Activated CD4-positive, alpha-beta T cell treated with anti-CD3 and anti-CD28 coated beads for 36 hours (primary cell): Measurements from ENCODE around the gene GALNT10. TPM values are rescaled to one million over a fixed set of nuclear protein-coding genes. Genes with fewer than 3 reads are reported as not detected.
A peak's percentile ranks its signal among the peaks of the same experiment; 100 is the strongest.

Experiments
- ATAC-seq: fragments of 200-7000 bp; cut with Tn5 transposase; one replicate; pipeline ENCODE4 v1.10.0; 2021; ENCODE audit warnings: mild to moderate bottlenecking, moderate library complexity
- CTCF ChIA-PET: fragments of 350-600 bp; sonication (Branson Sonifier 250); formaldehyde crosslinking; loops from one replicate; lab custom pipeline; 2021; ENCODE audit warnings: antibody characterized with exemption; lab: Charles Lee
- POLR2A ChIA-PET: fragments of 350-600 bp; sonication (Branson Sonifier 250); formaldehyde crosslinking; loops from one replicate; lab custom pipeline; 2021; ENCODE audit warnings: antibody characterized with exemption, inconsistent platforms; lab: Charles Lee
- DNase-seq: peaks from one replicate; pipeline ENCODE4 v3.0.0-alpha.2; 2020
- H3K27ac Mint-ChIP-seq: one replicate; pipeline ENCODE4 v1.8.0; 2021; ENCODE audit warnings: mixed read lengths
- H3K27me3 Mint-ChIP-seq: one replicate; pipeline ENCODE4 v1.8.0; 2021; ENCODE audit warnings: mixed read lengths
- H3K36me3 Mint-ChIP-seq: one replicate; pipeline ENCODE4 v1.8.0; 2021; ENCODE audit warnings: low read depth, mixed read lengths
- H3K4me1 Mint-ChIP-seq: one replicate; pipeline ENCODE4 v1.8.0; 2021; ENCODE audit warnings: mixed read lengths
- H3K4me3 Mint-ChIP-seq: one replicate; pipeline ENCODE4 v1.8.0; 2021; ENCODE audit warnings: mild to moderate bottlenecking, moderate library complexity, mixed read lengths
- H3K9me3 Mint-ChIP-seq: one replicate; pipeline ENCODE4 v1.8.0; 2021; ENCODE audit warnings: low read depth, mixed read lengths
- intact Hi-C, 2 experiments: fragments of 100-400 bp; cut with DNase I in 1 of 2; cut with micrococcal nuclease in 1 of 2; formaldehyde crosslinking; loops; one replicate each; pipeline versions ENCODE4 v1.14.2 to v1.15.1; 2022 to 2024; cut with DNase I, micrococcal nuclease
- total RNA-seq, 2 experiments: library from RNA; stranded (reverse); gene quantifications; one replicate each; pipeline ENCODE4 v1.2.3, GENCODE V29; 2021

GALNT10 gene
- total RNA-seq, 2 experiments from 2014 or later, result 29.9 to 49.1 TPM

DNA sequence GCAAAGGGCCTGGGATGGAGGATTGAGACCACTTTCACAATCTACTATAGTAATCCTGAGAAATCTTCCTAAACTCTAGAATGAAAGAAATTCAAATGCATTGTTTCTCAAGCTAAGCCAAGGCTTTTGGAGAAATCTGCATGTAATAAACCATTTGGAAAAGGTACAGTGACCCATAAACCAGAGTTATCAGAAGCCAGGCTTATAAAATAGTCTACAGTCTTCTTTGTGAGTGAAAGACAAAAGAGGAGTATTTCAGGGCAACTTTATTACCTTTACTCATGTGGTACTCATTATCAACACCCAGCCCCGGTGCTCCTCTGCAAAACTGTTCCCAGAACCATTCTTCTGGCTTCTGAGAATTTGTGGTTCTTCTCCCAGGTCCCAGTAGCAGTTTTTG lies 87.0 kb downstream of the GALNT10 start:
- POLR2A ChIA-PET, result no interaction called here
- Mint-ChIP-seq H3K27me3 (no peaks in the 10 kb centered on the region), H3K4me1 (peaks cover 38% of the 10 kb centered on the region), H3K36me3 (peaks cover 12% of the 10 kb centered on the region), H3K9me3 (no peaks in the 10 kb centered on the region), H3K4me3 (no peak overlapping the region), H3K27ac (no peak overlapping the region)
- ATAC-seq (no peak), DNase-seq (no peak)
- intact Hi-C loops, result no loop called here
- CTCF ChIA-PET, result interaction anchor here (0.7 kb wide), 1 partner anchor 583 kb away, joined by 3 read pairs; no protein-coding TSS in a partner anchor

DNA sequence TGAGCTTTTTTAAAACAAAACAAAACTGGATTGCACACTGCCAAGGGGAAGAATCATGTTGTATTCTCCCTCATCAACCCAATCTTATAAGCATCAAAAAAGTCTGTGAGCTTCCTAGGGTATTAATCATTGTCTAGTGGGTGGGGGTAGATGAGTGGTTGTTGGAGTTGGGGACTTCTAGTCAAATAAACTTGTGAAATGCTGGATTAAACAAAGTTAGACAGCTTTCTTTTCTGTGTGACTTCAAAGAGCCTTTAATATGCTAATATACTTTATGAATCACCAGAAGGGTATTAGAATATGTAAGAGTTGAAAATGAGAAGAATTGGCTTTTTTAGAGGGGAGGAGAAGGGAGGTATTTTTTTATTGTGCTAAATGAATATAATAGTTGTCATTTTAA lies 87.7 kb downstream of the GALNT10 start:
- no peaks in the 10 kb centered on the region for H3K9me3 Mint-ChIP-seq
- no peak for DNase-seq
- H3K27me3 Mint-ChIP-seq, result no peaks in the 10 kb centered on the region
- H3K4me3 Mint-ChIP-seq, result no peak overlapping the region
- intact Hi-C loops, result no loop called here
- CTCF ChIA-PET, result interaction anchor here (0.7 kb wide), 1 partner anchor 582 kb away, joined by 3 read pairs; no protein-coding TSS in a partner anchor
- ATAC-seq, result no peak
- H3K27ac Mint-ChIP-seq, result peak overlapping the region; percentile 3
- POLR2A ChIA-PET, result no interaction called here
- peaks cover 12% of the 10 kb centered on the region for H3K36me3 Mint-ChIP-seq
- peaks cover 31% of the 10 kb centered on the region for H3K4me1 Mint-ChIP-seq

DNA sequence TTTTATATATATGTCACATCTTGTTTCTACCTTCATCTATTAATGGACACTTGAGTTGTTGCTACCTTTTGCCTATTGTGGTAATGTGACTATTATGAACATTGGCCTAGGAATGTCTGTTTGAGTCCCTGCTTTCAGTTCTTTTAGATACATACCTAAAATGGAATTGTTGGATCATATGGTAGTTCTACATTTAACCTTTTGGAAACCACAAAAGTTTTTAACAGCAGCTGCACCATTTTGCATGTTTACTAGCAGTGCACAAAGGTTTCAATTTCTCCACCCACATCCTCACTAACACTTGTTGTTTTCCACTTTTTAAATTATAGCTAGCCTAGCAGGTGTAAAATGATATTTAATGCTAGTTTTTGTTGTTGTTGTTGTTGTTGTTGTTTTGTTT lies 88.4 kb downstream of the GALNT10 start:
- no peaks in the 10 kb centered on the region for H3K9me3 Mint-ChIP-seq
- peaks cover 12% of the 10 kb centered on the region for H3K36me3 Mint-ChIP-seq
- ChIA-PET CTCF (no interaction called here), POLR2A (no interaction called here)
- DNase-seq, result no peak
- no peaks in the 10 kb centered on the region for H3K27me3 Mint-ChIP-seq
- H3K4me3 Mint-ChIP-seq, result no peak overlapping the region
- peaks cover 28% of the 10 kb centered on the region for H3K4me1 Mint-ChIP-seq
- no peak for ATAC-seq
- H3K27ac Mint-ChIP-seq, result no peak overlapping the region
- intact Hi-C loops, result no loop called here

DNA sequence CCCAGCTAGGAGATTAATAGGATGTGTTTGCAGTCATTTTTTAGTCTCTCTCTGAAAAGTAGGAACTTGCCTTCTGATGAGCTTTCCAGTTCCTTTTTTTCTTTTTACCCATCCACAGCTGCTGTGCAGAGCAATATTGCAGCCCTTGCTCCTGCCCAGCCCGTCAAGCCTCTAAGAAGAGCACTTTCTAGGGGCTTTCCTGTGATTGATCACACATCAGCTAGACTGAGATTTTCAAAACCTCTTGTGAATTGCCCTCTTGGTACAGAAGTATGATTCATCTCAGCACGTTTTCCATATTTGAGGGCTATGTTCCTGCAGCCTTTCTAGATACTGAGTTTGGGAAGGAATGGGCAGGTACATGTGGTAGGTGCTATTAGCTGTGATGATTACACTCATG lies 93.9 kb downstream of the GALNT10 start:
- DNase-seq (no peak), ATAC-seq (peak; percentile 36)
- intact Hi-C loops, result no loop called here
- no peak overlapping the region for H3K27ac Mint-ChIP-seq
- no peaks in the 10 kb centered on the region for H3K27me3 Mint-ChIP-seq
- POLR2A ChIA-PET, result no interaction called here
- H3K9me3 Mint-ChIP-seq, result no peaks in the 10 kb centered on the region
- peaks cover 6% of the 10 kb centered on the region for H3K36me3 Mint-ChIP-seq
- peaks cover 13% of the 10 kb centered on the region for H3K4me1 Mint-ChIP-seq
- CTCF ChIA-PET, result no interaction called here
- H3K4me3 Mint-ChIP-seq, result no peak overlapping the region

DNA sequence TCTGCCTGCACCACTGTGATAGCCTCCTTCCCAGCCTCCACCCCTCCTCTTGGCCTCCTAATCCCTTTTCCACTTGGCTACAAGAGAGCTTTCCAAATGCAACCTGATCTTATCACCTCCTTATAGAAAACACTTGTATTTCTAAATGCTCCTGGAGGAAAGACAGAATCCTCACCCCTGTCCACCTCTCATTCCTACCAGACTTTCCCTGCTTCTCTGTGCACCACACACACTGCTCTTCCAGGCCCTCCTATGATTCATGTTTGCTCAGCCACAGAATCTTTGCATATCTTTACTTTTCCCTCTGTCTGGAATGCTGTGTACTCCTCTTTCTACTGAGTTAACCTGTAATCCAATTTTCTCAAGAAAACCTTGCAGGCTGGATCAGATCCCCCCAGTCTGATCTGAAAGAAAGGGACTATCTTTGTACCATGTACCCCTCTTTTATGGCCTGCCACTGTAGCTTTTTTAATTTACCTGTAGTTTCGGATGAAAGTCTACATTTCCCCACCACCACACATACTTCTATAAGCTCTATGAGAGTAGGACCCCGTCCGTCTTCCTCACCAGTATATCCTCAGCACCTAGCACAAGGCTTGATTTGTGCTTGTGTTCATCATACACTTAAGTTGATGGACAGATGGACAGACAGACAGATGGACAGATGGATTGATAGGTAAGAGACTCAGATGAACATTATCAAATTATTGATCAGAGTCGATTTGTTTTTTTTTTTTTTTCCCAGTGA lies 95.3 kb downstream of the GALNT10 start:
- Mint-ChIP-seq H3K36me3 (peaks cover 6% of the 10 kb centered on the region), H3K27ac (no peak overlapping the region), H3K4me3 (no peak overlapping the region), H3K9me3 (no peaks in the 10 kb centered on the region), H3K27me3 (no peaks in the 10 kb centered on the region), H3K4me1 (peaks cover 13% of the 10 kb centered on the region)
- CTCF ChIA-PET, result interaction anchor here (0.7 to 0.9 kb wide), 4 partner anchors 10 to 100 kb away, joined by 3 read pairs; no protein-coding TSS in a partner anchor
- intact Hi-C loops, result no loop called here
- DNase-seq (no peak), ATAC-seq (no peak)
- POLR2A ChIA-PET, result no interaction called here

DNA sequence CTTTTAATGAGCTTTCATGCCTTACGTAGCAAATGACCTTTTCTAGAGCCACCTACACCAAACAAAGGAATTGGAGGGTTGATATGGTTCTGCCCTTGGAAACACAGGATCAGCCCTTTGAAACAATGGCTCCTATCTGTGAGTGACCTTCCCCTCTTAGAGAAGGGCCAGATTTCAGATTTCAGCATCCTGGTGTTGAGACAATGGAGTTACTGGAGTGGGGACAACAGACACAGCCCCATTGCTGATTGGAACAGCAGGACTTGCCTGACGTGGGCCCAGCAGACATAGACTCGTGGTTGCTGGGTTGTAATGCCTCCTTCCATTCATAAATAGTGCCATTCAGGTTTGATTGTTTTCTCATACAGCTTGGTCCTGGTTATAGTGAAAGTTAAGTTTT lies 96.0 kb downstream of the GALNT10 start:
- ChIA-PET POLR2A (no interaction called here), CTCF (interaction anchor here (0.9 to 1.3 kb wide), 2 partner anchors 13 to 100 kb away, joined by 3 read pairs; no protein-coding TSS in a partner anchor)
- peaks cover 13% of the 10 kb centered on the region for H3K4me1 Mint-ChIP-seq
- no peak overlapping the region for H3K27ac Mint-ChIP-seq
- H3K4me3 Mint-ChIP-seq, result no peak overlapping the region
- intact Hi-C loops, result no loop called here
- peaks cover 6% of the 10 kb centered on the region for H3K36me3 Mint-ChIP-seq
- H3K9me3 Mint-ChIP-seq, result no peaks in the 10 kb centered on the region
- no peaks in the 10 kb centered on the region for H3K27me3 Mint-ChIP-seq
- DNase-seq, result no peak
- no peak for ATAC-seq

DNA sequence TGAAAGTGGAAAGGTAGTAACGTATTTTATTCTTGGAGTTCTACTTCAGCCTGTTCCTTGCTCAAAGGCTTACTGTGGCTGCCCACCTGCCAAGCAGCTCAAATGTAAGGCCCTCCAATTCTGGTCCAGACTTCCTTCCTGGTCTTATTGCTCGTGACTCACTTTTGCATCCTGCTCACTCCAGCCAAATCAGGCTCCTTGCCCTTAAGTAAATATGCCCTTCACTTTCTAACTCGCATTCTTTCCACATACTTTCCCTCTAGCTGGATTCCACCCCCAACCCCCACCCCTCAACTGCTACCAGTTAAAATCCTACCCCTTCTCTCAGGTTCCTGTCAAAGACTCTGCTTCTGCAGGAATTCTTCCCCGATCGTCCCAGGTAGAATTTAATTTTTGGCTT lies 96.6 kb downstream of the GALNT10 start:
- POLR2A ChIA-PET, result no interaction called here
- H3K27ac Mint-ChIP-seq, result no peak overlapping the region
- CTCF ChIA-PET, result interaction anchor here (1.3 kb wide), 1 partner anchor 13 kb away, joined by 3 read pairs; no protein-coding TSS in a partner anchor
- H3K4me1 Mint-ChIP-seq, result peaks cover 13% of the 10 kb centered on the region
- no peaks in the 10 kb centered on the region for H3K27me3 Mint-ChIP-seq
- intact Hi-C loops, result no loop called here
- ATAC-seq, result no peak
- no peaks in the 10 kb centered on the region for H3K9me3 Mint-ChIP-seq
- H3K4me3 Mint-ChIP-seq, result no peak overlapping the region
- peaks cover 6% of the 10 kb centered on the region for H3K36me3 Mint-ChIP-seq
- DNase-seq, result no peak

DNA sequence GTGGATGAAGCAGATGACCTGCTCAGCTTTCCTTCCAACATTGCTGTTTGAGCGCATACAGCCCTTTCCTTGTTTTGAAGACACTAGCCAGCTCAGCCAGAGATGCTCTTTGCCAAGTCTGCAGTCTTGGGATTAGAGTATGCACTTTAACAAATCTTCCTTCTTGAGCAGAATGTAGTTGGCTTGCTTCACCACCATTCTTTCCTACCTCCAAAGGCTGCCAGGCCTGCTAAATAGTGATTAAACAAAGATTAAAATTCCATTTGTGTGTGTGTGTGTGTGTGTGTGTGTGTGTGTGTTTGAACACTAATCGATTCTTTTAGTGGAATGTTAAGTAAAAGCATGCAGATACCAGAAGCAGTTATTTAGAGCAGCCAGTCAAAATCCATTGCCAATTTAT lies 97.6 kb downstream of the GALNT10 start:
- intact Hi-C loops, result no loop called here
- CTCF ChIA-PET, result interaction anchor here (0.6 kb wide), 1 partner anchor 233 kb away, joined by 4 read pairs; no protein-coding TSS in a partner anchor
- no peaks in the 10 kb centered on the region for H3K27me3 Mint-ChIP-seq
- H3K9me3 Mint-ChIP-seq, result no peaks in the 10 kb centered on the region
- H3K4me1 Mint-ChIP-seq, result peaks cover 13% of the 10 kb centered on the region
- no peak for DNase-seq
- no peak for ATAC-seq
- POLR2A ChIA-PET, result no interaction called here
- H3K27ac Mint-ChIP-seq, result no peak overlapping the region
- no peak overlapping the region for H3K4me3 Mint-ChIP-seq
- H3K36me3 Mint-ChIP-seq, result peaks cover 8% of the 10 kb centered on the region

DNA sequence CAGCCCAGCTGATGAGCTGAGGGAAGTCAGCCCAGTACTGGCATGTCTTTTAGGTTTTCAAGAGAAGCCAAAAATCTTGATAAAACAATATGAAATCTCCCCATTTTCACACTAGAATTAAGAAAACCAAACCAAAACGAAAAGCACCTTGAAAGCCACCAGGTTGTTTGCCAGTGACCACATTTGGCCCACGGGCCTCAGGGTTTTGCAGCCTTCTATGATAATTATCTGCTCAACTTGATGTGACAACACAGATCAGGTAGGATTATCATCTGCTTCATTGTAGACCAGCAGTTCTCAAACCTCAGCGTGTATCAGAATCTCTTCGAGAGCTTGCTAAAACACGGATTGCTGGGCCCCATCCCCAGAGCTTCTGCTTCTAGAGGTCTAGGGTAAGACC lies 101.4 kb downstream of the GALNT10 start:
- ATAC-seq, result no peak

DNA sequence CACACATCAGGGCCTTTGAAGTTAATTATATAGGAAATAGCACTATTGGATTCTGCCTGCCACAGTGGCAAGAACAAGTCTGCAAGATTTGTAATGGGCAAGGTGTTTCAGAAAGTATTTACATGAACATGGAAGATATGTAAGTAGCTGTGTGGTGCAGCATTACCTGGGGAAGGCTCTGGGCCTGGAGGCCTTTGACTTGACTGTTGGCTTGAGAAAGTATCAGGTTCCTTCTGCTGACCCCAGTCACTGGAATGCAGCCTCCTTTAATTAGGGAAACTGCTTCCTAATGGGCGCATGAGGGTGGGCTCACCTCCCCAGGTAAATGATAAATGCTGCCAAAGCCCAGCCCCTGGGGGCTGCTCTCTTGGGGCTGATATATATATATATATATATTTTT lies 102.7 kb downstream of the GALNT10 start:
- ChIA-PET CTCF (interaction anchor here (0.8 kb wide), 1 partner anchor 277 kb away, joined by 4 read pairs; no protein-coding TSS in a partner anchor), POLR2A (no interaction called here)
- Mint-ChIP-seq H3K36me3 (peaks cover 31% of the 10 kb centered on the region), H3K4me3 (no peak overlapping the region), H3K9me3 (no peaks in the 10 kb centered on the region), H3K4me1 (peaks cover 3% of the 10 kb centered on the region), H3K27ac (no peak overlapping the region), H3K27me3 (no peaks in the 10 kb centered on the region)
- intact Hi-C loops, result no loop called here
- ATAC-seq (no peak), DNase-seq (no peak)

More for the DNA sequence above, 101.4 kb downstream of the GALNT10 start:
- Mint-ChIP-seq H3K36me3 (peaks cover 20% of the 10 kb centered on the region), H3K4me3 (no peak overlapping the region), H3K27ac (no peak overlapping the region), H3K4me1 (peaks cover 9% of the 10 kb centered on the region), H3K9me3 (no peaks in the 10 kb centered on the region), H3K27me3 (no peaks in the 10 kb centered on the region)
- intact Hi-C loops, result no loop called here
- POLR2A ChIA-PET, result no interaction called here
- CTCF ChIA-PET, result no interaction called here
- no peak for DNase-seq

DNA sequence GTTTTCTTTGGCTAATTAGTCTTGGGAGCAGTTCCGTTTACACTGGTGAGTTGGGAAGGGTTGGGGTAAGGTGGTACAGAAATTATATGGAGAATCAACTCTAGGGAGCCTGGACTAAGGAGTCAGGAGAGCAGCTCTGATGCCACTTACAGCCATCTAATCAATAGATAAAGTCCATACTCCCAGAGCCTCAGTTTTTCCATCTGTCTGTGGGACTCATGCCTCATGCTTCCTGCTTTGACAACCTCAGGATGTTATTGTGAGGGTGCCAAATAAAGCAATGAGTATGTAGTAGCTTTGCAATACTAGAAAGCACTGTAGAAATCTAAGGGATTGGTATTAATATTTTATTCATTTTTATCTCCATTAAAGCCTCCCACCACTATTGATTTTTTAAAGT lies 105.0 kb downstream of the GALNT10 start:
- Mint-ChIP-seq H3K9me3 (no peaks in the 10 kb centered on the region), H3K4me1 (no peaks in the 10 kb centered on the region), H3K36me3 (peaks cover 43% of the 10 kb centered on the region), H3K27ac (no peak overlapping the region), H3K27me3 (no peaks in the 10 kb centered on the region), H3K4me3 (no peak overlapping the region)
- intact Hi-C loops, result no loop called here
- ChIA-PET CTCF (interaction anchor here (1.1 kb wide), 1 partner anchor 10 kb away, joined by 3 read pairs; no protein-coding TSS in a partner anchor), POLR2A (no interaction called here)
- DNase-seq (no peak), ATAC-seq (no peak)

DNA sequence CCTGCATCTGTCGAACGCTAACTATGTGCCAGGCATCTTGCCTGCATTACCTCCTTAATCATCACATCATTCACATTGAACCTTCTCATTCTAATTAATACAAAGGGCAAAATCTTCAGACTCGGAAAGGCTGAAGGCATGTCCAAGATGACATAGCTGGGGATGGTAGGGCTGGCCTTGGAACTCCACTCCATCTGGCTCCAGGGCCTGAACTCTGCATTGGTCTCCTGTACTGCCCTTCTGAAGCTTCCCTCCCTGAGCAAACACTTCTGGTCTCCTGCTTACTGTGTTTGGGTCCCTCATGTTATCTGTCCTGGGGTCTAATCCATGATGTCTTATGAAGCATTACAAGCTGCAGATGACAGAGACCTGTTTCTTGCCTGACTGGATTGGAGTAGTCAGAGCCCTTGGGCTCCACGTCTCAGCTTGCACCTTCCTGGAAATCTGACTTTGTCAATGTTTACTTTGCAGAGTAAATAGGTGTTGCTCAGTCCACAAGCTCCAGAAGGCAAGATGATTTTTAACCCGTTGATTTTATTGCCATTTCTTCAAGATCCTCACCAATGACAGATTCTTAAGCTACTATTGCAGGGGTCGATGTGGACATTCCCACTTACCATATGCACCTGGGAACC lies 106.1 kb downstream of the GALNT10 start:
- Mint-ChIP-seq H3K27ac (no peak overlapping the region), H3K9me3 (no peaks in the 10 kb centered on the region), H3K4me3 (no peak overlapping the region), H3K36me3 (peaks cover 48% of the 10 kb centered on the region), H3K27me3 (no peaks in the 10 kb centered on the region), H3K4me1 (no peaks in the 10 kb centered on the region)
- no peak for DNase-seq
- ChIA-PET CTCF (no interaction called here), POLR2A (no interaction called here)
- intact Hi-C loops, result no loop called here
- ATAC-seq, result no peak
